ENCODE data around the gene CSH1.
A peak's percentile ranks its signal among the peaks of the same experiment; 100 is the strongest.
"Not testable (repeated sequence)": the region's sequence is repeated elsewhere in the genome, so short reads cannot be mapped to it uniquely, and the experiment has no call there.

CSH1 gene

GRCh38 chr17:63928172-63928666 lies 31.8 kb upstream of the CSH1 start:
- DNase-seq, result no peak

DNA sequence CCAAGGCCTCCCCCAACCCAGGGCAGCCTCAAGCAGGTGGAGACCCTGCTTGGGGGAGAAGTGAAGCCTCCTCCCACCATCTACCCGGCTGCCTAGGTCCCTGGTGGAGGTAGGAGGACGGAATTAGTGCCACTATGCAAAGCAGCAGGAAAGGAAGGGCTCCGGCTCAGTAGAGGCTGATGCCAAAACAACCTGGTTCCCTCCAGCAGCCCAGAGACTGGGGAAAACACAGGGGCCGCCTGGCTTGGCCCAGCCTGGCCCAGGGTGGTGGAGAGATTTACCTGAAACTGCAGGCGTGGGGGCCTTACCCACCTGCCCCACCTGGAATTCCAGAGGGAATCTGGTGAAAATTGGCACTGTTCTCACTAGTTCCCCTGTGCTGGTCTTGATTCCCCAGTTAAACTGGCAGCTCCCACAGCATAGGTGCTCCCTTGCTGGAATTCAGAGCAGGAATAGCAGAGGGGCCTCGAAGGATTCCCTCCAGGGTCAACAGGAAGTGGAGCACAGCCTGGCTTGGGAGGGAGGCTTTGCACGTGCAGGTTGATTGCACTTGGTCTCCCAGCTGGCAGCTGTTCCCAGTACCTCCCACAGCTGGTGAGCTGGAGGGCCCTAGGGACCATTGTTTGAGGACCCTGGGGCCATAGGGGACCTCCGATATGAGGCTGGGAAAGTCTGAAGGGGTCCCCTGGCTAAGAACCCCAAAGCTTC lies 31.2 kb upstream of the CSH1 start:
- no peak for DNase-seq

GRCh38 chr17:63926164-63926563 lies 29.8 kb upstream of the CSH1 start:
- no peak for DNase-seq

DNA sequence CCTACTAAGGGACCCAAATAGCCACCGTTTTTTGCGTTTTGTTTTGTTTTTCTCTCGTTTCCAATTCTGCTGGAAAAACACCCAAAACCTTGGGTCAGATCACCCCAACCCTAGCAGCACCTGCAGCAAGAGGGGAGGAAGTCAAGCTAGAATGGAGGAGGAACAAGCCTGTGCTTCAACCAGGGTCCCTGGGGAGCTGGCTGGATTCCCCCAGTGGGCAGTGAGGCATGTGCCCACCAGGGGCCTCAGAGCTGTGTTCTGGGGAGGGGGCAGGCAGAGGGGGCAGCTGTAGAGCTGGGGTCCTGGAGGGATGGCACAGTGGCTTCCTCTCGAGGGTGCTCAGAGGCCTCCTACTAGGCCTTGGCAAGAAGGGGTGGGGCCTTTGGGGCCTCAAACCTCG lies 29.2 kb upstream of the CSH1 start:
- no peak for DNase-seq

DNA sequence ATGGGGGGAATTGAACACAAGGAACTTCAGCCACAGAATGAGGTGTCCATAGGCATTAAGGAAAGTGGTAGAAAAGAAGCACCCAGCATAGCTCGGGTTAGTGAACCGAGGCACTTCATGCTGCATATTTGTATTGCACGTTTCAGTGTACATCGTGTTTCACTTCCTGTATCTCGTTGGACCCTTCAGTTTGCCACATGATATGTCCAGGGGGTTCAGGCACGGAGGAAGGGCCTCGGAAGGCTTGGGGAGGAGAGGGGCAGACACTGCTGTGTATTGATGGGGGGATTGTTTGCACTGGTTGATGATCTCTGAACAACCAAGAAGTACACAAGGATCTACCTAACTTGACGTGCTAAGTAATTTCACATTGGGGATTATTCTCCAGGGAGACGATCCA lies 26.0 kb upstream of the CSH1 start:
- DNase-seq, result not testable (repeated sequence)

- DNase-seq, result not testable (repeated sequence)
Measured at GRCh38 chr17:63920779-63921178, 24.4 kb upstream of the CSH1 start.

GRCh38 chr17:63920050-63920449 lies 23.7 kb upstream of the CSH1 start:
- DNase-seq, result not testable (repeated sequence)

GRCh38 chr17:63919311-63919723 lies 22.9 kb upstream of the CSH1 start:
- peak; percentile 10 for DNase-seq

DNA sequence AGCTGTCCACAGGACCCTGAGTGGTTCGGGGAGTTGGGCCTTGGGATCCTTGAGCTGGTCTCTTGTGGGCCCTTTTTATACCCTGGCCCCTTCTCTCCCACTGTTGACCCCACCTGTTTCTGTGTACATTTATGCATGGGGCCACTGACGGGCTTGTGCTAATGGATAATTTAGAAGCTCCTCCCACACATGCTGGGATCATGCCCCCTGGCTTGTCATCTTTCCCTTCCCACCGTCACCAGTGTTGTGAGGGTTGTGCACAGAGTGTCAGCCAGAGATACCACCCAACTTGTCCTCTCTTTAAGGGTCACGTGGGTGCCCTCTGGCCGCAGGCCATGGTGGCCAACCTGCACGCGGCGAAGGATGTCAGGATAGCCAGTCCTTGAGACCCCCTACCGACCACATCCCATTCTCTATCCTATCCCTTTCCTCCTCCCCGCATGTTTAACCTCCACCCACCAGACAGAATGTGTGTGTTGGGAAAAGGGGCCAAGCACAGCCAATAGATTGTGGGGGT lies 22.5 kb upstream of the CSH1 start, which contains the start of gene GH1:
Gene GH1 (minus strand): TSS at position 51 of the 517 bp plus-strand sequence. CDS start 63 bp downstream, outside the sequence.
- not testable (repeated sequence) for DNase-seq

DNA sequence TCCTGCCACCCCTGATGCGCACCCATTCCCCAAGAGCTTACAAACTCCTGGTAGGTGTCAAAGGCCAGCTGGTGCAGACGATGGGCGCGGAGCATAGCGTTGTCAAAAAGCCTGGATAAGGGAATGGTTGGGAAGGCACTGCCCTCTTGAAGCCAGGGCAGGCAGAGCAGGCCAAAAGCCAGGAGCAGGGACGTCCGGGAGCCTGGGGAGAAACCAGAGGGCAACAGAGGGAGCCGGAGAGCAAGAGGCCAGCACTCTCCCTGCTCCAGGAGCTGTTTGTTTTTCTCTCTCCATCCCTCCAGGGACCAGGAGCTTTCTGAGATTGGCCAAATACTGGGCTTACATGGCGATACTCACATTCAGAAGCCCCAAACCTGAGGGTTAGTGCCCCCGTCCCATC lies 21.9 kb upstream of the CSH1 start:
- DNase-seq, result no peak

- DNase-seq, result no peak
Measured at GRCh38 chr17:63917646-63918045, 21.3 kb upstream of the CSH1 start.

DNA sequence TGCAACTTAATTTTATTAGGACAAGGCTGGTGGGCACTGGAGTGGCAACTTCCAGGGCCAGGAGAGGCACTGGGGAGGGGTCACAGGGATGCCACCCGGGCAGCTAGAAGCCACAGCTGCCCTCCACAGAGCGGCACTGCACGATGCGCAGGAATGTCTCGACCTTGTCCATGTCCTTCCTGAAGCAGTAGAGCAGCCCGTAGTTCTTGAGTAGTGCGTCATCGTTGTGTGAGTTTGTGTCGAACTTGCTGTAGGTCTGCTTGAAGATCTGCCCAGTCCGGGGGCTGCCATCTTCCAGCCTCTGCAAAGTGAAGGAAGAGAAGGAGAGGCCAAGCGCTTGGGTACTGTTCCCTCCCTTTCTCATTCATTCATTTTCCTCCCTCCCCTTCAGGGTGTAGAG lies 20.8 kb upstream of the CSH1 start:
- not testable (repeated sequence) for DNase-seq

- DNase-seq, result no peak
Measured at GRCh38 chr17:63916566-63917185, 20.3 kb upstream of the CSH1 start.

- DNase-seq, result not testable (repeated sequence)
Measured at GRCh38 chr17:63915753-63916152, 19.4 kb upstream of the CSH1 start.

DNA sequence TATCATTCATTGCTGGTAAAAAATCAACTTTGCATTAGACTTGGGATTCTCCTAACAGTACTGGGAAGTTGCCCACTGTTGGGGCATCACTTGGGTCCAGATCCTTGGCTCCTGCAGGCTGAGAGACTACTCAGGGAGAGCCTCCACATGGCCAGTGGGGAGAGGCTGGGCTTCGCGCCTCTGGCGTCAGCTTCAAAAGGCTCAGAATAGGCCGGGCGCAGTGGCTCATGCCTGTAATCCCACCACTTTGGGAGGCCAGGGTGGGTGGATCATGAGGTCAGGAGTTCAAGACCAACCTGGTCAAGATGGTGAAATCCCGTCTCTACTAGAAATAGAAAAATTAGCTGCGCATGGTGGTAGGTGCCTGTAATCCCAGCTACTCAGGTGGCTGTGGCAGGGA lies 18.1 kb upstream of the CSH1 start:
- DNase-seq, result no peak

DNA sequence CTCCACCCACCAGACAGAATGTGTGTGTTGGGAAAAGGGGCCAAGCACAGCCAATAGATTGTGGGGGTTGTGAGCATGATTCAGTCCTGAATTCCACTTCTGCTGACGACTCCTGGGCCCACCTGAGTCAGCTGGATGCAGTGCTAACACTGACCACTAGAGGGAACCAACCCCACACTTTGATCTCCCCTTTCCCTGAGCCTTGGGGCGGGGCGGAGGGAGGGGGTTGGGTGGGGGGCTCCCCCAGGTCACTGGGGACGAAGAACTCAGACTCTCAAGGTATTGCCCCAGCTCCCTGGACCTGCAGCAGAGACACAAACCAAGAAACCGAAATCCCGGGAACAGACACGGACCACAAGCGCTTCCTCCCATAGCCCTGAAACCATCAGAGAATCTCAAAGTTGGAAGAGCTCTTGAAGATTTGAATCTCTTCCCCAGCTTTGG lies 15.3 kb upstream of the CSH1 start:
- DNase-seq, result no peak

GRCh38 chr17:63911041-63911635 lies 14.8 kb upstream of the CSH1 start, which contains the start of gene CSHL1:
Gene CSHL1, minus strand, starts transcription at chr17:63911258. Its CDS starts 62 bp downstream, at chr17:63911196.
- no peak for DNase-seq

DNA sequence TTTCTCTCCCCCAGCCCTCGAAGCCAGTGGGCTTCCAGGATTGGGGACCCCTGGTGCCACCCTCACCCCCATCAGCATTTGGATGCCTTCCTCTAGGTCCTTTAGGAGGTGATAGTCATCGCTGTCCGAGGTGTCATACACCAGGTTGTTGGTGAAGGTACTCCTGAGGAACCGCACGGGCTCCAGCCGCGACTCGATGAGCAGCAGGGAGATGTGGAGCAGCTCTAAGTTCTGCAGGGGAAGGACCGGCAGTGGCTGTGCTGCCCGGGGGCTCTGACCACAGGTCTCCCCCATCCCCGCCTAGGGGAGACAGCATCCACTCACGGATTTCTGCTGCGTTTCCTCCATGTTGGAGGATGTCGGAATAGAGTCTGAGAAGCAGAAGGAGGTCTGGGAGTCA lies 13.7 kb upstream of the CSH1 start:
- DNase-seq, result no peak

DNA sequence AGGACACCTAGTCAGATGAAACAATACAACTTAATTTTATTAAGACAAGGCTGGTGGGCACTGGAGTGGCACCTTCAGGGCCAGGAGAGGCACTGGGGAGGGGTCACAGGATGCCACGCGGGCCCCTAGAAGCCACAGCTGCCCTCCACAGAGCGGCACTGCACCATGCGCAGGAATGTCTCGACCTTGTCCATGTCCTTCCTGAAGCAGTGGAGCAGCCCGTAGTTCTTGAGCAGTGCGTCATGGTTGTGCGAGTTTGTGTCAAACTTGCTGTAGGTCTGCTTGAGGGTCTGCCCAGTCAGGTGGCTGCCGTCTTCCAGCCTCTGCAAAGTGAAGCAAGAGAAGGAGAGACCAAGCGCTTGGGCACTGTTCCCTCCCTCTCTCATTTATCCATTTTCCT lies 13.2 kb upstream of the CSH1 start:
- DNase-seq, result not testable (repeated sequence)

DNA sequence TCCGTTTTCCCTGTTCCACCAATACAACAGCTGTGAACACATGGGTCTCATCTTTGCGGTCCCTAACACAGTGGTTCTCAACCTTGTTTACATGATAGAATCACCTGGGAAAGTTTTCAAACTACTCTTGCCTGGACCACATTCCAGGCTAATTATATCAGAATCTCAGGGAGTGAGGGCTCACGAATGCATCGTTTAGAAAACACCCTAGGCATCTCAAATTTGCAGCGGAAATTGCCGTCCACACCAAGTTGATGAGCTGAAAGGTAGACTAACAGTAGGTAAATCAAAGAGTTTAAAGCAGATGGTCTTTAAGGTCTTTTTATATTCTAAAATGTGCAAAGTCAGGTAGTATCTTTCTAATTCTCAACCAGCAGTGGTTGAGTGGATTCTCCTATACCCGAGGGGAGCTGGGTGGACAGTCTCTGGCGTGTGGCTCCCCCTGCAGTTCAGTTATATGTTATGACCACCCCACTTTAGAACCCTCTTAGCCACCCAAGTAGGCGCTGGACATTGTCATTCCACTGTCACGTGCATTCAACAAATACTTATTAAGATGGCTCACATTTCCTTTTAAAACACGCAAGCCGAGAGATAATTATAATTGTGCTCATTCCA lies 10.9 kb upstream of the CSH1 start:
- peak; percentile 20 for DNase-seq

DNA sequence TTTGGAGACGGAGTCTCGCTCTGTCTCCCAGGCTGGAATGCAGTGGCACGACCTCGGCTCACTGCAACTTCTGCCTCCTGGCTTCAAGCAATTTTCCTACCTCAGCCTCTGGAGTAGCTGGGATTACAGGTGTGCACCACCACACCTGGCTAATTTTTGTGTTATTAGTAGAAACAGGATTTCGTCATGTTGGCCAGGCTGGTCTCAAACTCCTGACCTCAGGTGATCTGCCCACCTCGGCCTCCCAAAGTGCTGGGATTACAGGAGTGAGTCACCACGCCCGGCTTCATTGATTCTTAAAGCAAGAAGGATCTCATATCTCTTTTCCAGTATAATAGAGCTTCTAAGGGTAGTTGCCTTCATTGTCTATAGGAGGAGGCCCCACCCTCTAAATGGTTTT lies 8.4 kb upstream of the CSH1 start:
- DNase-seq, result not testable (repeated sequence)

DNA sequence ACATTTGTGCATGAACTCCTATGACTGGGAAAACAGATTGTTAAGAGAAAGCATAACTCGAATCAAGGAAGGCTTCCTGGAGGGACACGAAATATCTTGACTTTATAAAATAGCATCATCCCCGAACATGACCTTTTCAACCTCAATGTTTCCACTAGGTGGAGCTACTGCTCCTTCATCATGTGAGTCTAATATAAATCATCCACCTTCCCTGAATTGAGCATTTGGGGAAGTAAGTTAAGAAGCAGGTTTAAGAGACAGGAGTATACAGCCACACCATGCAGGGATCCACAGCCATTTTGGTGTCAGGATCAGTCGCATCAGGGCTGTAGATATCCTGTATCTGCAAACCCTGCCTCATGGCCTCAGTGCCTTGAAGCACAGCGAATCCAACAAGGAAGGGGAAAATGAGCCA lies 7.4 kb upstream of the CSH1 start:
- not testable (repeated sequence) for DNase-seq

- not testable (repeated sequence) for DNase-seq
Measured at GRCh38 chr17:63901971-63902370, 5.6 kb upstream of the CSH1 start.
